ENCODE measurements around the gene PPIB. TPM values are rescaled to one million over a fixed set of nuclear protein-coding genes. Genes with fewer than 3 reads are reported as not detected.

Gene PPIB
- polyA plus RNA-seq, 1 donor (not counting 4 experiments of a cell fraction or from before 2014, with no cell fraction given), result 544 TPM

DNA sequence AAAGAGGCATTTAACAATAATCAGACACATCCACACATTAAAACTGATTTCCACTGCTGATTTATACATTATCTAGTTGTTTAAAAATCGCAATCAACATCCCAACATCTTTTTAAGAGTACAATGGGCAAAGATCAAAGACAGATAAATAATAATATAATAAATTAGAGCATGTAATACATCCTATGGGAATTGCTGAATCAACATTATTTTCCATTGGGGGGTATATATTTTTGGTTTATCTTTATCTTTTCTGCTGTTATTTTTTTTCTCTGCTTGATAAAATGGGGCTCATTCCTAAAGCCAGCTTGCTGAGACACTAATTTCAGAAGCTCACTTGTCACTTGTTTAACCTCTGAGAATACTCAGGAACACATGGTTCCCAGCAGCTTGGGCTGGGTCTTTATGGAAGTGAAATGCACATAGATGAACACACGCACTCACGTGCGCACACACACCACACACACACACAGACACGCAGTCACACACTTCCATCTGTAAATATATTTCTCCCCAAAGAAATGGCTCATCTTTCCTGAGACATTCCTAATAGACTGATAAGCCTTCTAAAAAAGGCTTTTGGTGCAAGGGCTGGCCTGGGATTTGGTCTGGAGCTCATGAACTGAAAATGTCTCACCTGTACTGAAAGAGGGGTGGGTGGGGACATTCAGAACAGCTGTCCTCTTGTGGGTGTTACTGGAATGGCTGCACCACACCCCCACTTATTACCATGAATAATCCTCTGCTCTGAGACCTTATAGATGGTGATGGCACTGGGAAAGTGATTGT lies 3.5 kb upstream of the PPIB start:
- Histone ChIP-seq H2AFZ (ENCODE audit: control insufficient read depth, low read length) (no peak overlapping the region), H3K27me3 (ENCODE audit: control insufficient read depth, extremely low read depth, insufficient read depth, low read length) (no peaks in the 10 kb centered on the region), H4K20me1 (ENCODE audit: control insufficient read depth, extremely low read depth, insufficient read depth, low read length) (no peaks in the 10 kb centered on the region), H3K36me3 (ENCODE audit: control insufficient read depth in 2 of 2, extremely low read depth in 1 of 2, insufficient read depth in 2 of 2, low read length in 2 of 2) (peaks cover 9 to 13% of the 10 kb centered on the region in 2 experiments), H3K9me3 (ENCODE audit: control insufficient read depth, low read depth, low read length) (no peaks in the 10 kb centered on the region), H3K4me1 (ENCODE audit: control insufficient read depth, extremely low read depth, insufficient read depth, low read length) (peaks cover 15% of the 10 kb centered on the region), H3K4me3 (ENCODE audit: control insufficient read depth in 2 of 3, extremely low read depth in 1 of 3, insufficient read depth in 2 of 3, low read depth in 1 of 3, low read length in 3 of 3) (no peak overlapping the region), H3K9ac (ENCODE audit: control insufficient read depth, extremely low read depth, insufficient read depth, low read length) (no peak overlapping the region), H3K9me1 (ENCODE audit: control insufficient read depth, extremely low read depth, insufficient read depth, low read length) (no peaks in the 10 kb centered on the region), H3K4me2 (ENCODE audit: control insufficient read depth, extremely low read depth, insufficient read depth, low read depth, low read length) (no peak overlapping the region), H3K27ac (ENCODE audit: control insufficient read depth, insufficient read depth, low read length) (no peak overlapping the region), H3K79me2 (ENCODE audit: control insufficient read depth, insufficient read depth, low read length) (peaks cover 15% of the 10 kb centered on the region)
- dilution Hi-C loops (cut with MboI; ENCODE audit: extremely low pct_ligation_motif_present, low sequenced_read_pairs), result no loop called here
- DNase-seq (ENCODE audit: low read depth, low spot score) (no peak), FAIRE-seq (no peak)
- TF ChIP-seq EZH2 (IDR thresholded peaks at IDR 0.05; ENCODE audit: low read length), result no peak
- TF ChIP-seq, protein P1, sequence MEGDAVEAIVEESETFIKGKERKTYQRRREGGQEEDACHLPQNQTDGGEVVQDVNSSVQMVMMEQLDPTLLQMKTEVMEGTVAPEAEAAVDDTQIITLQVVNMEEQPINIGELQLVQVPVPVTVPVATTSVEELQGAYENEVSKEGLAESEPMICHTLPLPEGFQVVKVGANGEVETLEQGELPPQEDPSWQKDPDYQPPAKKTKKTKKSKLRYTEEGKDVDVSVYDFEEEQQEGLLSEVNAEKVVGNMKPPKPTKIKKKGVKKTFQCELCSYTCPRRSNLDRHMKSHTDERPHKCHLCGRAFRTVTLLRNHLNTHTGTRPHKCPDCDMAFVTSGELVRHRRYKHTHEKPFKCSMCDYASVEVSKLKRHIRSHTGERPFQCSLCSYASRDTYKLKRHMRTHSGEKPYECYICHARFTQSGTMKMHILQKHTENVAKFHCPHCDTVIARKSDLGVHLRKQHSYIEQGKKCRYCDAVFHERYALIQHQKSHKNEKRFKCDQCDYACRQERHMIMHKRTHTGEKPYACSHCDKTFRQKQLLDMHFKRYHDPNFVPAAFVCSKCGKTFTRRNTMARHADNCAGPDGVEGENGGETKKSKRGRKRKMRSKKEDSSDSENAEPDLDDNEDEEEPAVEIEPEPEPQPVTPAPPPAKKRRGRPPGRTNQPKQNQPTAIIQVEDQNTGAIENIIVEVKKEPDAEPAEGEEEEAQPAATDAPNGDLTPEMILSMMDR (optimal IDR thresholded peaks at IDR 0.05 in 1 of 3, IDR thresholded peaks at IDR 0.05 in 1 of 3, conservative IDR thresholded peaks at IDR 0.05 in 1 of 3; ENCODE audit: extremely low read depth in 1 of 3, insufficient read depth in 2 of 3, low read length in 3 of 3), result no peak

- Histone ChIP-seq H3K4me1 (ENCODE audit: control insufficient read depth, extremely low read depth, insufficient read depth, low read length) (peaks cover 25% of the 10 kb centered on the region), H3K36me3 (ENCODE audit: control insufficient read depth in 2 of 2, extremely low read depth in 1 of 2, insufficient read depth in 2 of 2, low read length in 2 of 2) (peaks cover 13 to 18% of the 10 kb centered on the region in 2 experiments), H3K4me2 (ENCODE audit: control insufficient read depth, extremely low read depth, insufficient read depth, low read depth, low read length) (no peak overlapping the region), H3K4me3 (ENCODE audit: control insufficient read depth in 2 of 3, extremely low read depth in 1 of 3, insufficient read depth in 2 of 3, low read depth in 1 of 3, low read length in 3 of 3) (no peak overlapping the region), H3K27me3 (ENCODE audit: control insufficient read depth, extremely low read depth, insufficient read depth, low read length) (no peaks in the 10 kb centered on the region), H2AFZ (ENCODE audit: control insufficient read depth, low read length) (no peak overlapping the region), H3K9ac (ENCODE audit: control insufficient read depth, extremely low read depth, insufficient read depth, low read length) (no peak overlapping the region), H4K20me1 (ENCODE audit: control insufficient read depth, extremely low read depth, insufficient read depth, low read length) (peaks cover 9% of the 10 kb centered on the region), H3K9me3 (ENCODE audit: control insufficient read depth, low read depth, low read length) (no peaks in the 10 kb centered on the region), H3K79me2 (ENCODE audit: control insufficient read depth, insufficient read depth, low read length) (peaks cover 28% of the 10 kb centered on the region), H3K9me1 (ENCODE audit: control insufficient read depth, extremely low read depth, insufficient read depth, low read length) (peaks cover 2% of the 10 kb centered on the region), H3K27ac (ENCODE audit: control insufficient read depth, insufficient read depth, low read length) (no peak overlapping the region)
- dilution Hi-C loops (cut with MboI; ENCODE audit: extremely low pct_ligation_motif_present, low sequenced_read_pairs), result no loop called here
- TF ChIP-seq, protein P1 (optimal IDR thresholded peaks at IDR 0.05 in 1 of 3, IDR thresholded peaks at IDR 0.05 in 1 of 3, conservative IDR thresholded peaks at IDR 0.05 in 1 of 3; ENCODE audit: extremely low read depth in 1 of 3, insufficient read depth in 2 of 3, low read length in 3 of 3), result no peak
- TF ChIP-seq EZH2 (IDR thresholded peaks at IDR 0.05; ENCODE audit: low read length), result no peak
- FAIRE-seq, result no peak
- no peak for DNase-seq (ENCODE audit: low read depth, low spot score)
Measured at GRCh38 chr15:64164436-64164835, 1.6 kb upstream of the PPIB start.
